Stimulated activated effector memory CD8-positive, alpha-beta T cell treated with anti-CD3 and anti-CD28 coated beads, Interleukin-12 subunit alpha, Interleukin-12 subunit beta, amount 100 ng/mL, for 72 hours (primary cell): ENCODE results near the gene CLUH.
A peak's percentile ranks its signal among the peaks of the same experiment; 100 is the strongest.

ENCODE experiments used
- ATAC-seq: fragments of 150-1000 bp; cut with Tn5 transposase; 2 replicates; pipeline ENCODE4 v1.10.0; 2021
- DNase-seq, 2 donors: peaks; one replicate each; pipeline ENCODE4 v3.0.0; 2021 to 2022; ENCODE audit warnings: low spot score in 2 of 2
- H3K27ac Mint-ChIP-seq: one replicate; pipeline ENCODE4 v1.8.0; 2022; ENCODE audit warnings: mild to moderate bottlenecking, mixed read lengths
- H3K36me3 Mint-ChIP-seq: one replicate; pipeline ENCODE4 v1.8.0; 2022; ENCODE audit warnings: mild to moderate bottlenecking, mixed read lengths
- H3K4me1 Mint-ChIP-seq: one replicate; pipeline ENCODE4 v1.8.0; 2022; ENCODE audit warnings: mixed read lengths
- H3K4me3 Mint-ChIP-seq: one replicate; pipeline ENCODE4 v1.8.0; 2022; ENCODE audit warnings: mild to moderate bottlenecking, mixed read lengths
- H3K9me3 Mint-ChIP-seq: one replicate; pipeline ENCODE4 v1.8.0; 2022; ENCODE audit warnings: mixed read lengths

The CLUH gene, protein sequence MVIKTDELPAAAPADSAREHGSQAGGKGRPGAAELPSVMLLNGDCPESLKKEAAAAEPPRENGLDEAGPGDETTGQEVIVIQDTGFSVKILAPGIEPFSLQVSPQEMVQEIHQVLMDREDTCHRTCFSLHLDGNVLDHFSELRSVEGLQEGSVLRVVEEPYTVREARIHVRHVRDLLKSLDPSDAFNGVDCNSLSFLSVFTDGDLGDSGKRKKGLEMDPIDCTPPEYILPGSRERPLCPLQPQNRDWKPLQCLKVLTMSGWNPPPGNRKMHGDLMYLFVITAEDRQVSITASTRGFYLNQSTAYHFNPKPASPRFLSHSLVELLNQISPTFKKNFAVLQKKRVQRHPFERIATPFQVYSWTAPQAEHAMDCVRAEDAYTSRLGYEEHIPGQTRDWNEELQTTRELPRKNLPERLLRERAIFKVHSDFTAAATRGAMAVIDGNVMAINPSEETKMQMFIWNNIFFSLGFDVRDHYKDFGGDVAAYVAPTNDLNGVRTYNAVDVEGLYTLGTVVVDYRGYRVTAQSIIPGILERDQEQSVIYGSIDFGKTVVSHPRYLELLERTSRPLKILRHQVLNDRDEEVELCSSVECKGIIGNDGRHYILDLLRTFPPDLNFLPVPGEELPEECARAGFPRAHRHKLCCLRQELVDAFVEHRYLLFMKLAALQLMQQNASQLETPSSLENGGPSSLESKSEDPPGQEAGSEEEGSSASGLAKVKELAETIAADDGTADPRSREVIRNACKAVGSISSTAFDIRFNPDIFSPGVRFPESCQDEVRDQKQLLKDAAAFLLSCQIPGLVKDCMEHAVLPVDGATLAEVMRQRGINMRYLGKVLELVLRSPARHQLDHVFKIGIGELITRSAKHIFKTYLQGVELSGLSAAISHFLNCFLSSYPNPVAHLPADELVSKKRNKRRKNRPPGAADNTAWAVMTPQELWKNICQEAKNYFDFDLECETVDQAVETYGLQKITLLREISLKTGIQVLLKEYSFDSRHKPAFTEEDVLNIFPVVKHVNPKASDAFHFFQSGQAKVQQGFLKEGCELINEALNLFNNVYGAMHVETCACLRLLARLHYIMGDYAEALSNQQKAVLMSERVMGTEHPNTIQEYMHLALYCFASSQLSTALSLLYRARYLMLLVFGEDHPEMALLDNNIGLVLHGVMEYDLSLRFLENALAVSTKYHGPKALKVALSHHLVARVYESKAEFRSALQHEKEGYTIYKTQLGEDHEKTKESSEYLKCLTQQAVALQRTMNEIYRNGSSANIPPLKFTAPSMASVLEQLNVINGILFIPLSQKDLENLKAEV (N-terminal part only)

DNA sequence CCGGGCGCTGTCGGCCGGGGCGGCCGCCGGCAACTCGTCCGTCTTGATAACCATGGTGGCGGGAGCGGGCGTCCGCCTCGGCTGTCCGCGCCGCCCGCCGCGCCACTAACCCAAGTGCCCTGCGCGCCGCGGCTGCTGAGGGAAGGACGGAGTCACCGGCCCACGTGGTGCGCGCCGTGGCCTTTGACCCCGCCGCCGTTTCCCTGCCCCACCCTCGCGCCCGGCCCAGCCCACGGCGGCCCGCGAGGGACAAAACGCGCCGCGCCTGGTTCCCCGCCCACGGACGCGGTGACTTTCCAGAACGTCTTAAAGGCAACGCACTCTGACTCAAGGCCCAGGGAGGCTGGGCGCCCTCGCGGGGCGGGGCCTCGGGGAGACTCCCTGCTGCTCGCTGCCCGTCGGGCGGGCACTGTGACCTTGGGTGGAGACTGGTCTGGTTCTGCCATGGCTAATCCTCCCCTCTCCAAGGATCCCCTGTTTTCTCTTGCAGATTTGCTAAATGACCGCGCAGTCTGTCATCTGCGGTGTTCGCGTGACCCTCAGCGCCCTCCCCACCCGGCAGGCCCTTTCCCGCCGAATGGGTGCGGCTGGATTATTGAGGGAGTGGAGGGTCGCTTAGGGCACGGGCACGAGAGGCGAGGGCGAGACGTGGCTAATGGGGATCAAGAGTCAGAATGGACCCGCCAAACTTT, at the start of gene CLUH:
CLUH (minus strand) TSS at position 157 of the 692 bp plus-strand sequence; CDS start at position 54, 103 bp downstream.
- Mint-ChIP-seq H3K36me3 (peaks cover 22% of the 10 kb centered on the region), H3K4me1 (peaks cover 41% of the 10 kb centered on the region), H3K9me3 (no peaks in the 10 kb centered on the region), H3K27ac (peak within 1 kb of the TSS; percentile 93), H3K4me3 (peak within 1 kb of the TSS; percentile 86)
- ATAC-seq: peak; percentile 92
- DNase-seq: peak; percentile 95 to 98

DNA sequence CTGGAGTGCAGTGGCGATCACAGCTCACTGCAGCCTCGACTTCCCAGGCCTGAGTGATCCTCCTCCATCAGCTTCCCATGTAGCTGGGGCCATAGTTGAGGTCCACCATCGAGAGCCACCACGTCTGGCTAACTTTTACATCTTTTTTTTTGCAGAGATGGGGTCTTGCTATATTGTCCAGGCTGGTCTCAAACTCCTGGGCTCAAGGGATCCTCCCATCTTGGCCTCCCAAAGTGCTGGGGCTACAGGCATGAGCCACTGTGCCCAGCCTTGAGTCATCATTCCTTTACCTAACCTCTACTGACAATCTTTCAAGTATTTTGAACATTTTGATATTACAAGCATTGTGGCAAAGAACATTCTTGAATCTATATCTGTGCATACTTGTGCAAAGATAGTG, 47.3 kb upstream of the CLUH start:
- H3K4me1 Mint-ChIP-seq: no peaks in the 10 kb centered on the region
- no peaks in the 10 kb centered on the region for H3K36me3 Mint-ChIP-seq
- DNase-seq: no peak
- H3K27ac Mint-ChIP-seq: no peak overlapping the region
- H3K9me3 Mint-ChIP-seq: no peaks in the 10 kb centered on the region
- no peak overlapping the region for H3K4me3 Mint-ChIP-seq
- no peak for ATAC-seq

DNA sequence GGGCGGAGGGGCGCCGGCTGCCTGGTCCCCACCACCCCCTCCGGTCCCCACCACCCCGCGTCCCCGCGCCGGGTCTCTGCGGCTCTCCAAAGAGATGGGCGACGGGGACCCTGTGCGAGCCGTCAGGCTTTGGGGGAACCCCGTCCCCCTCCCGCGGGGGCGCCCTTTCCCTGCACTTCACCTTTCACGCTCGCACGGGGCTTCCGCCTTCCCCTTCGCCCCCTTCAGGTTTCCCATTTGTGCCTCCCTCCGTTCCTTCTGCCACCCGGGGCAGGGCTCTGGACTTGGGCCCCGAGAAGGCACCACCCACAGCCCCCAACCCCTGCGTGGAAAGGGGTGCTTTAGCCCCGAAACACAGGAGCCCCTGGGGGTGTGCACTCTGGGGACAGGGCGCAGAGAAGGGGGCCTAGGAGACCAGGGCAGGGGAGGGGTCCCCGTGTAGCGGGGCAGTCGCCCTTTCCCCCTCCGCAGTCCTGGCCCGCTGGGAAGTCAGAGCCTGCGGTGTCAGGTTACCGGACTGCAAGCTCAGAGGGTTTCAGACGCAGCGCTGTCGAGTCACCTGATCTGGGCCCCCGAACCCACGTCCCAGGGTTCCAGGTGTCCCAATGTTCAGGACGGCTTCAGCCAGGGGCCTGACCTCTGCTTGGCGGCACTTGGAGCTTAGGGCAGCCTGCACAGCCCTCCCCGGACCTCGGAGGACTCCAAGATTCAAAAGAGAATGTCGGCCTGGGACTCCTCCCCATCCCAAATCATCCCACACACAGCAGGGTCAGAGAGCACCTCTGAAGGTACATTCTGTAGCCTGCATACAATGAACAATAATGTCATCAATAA, 44.5 kb upstream of the CLUH start:
- ATAC-seq (peak; percentile 16), DNase-seq (no peak)
- no peak overlapping the region for H3K27ac Mint-ChIP-seq
- H3K4me3 Mint-ChIP-seq: peak overlapping the region; percentile 43
- H3K36me3 Mint-ChIP-seq: no peaks in the 10 kb centered on the region
- H3K4me1 Mint-ChIP-seq: no peaks in the 10 kb centered on the region
- H3K9me3 Mint-ChIP-seq: no peaks in the 10 kb centered on the region

DNA sequence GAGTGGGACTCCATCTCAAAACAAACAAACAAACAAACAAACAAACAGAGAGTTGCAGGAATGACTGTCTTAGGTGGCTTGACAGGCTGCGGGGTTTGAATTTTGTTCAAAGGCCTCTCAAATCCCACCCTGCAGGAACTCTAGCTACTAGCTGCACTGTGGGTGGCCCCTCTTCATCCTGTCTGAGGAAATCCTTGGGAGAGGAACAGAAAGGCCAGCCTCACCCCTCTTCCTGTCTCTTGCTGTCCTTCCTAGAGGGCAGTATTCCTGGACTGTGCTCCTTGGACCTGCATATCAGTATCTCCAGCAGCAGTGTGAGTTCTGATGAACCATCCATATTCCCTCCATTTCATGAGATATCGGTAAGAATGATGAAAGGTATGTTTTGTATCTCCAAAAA, 39.9 kb upstream of the CLUH start:
- H3K9me3 Mint-ChIP-seq: no peaks in the 10 kb centered on the region
- H3K36me3 Mint-ChIP-seq: no peaks in the 10 kb centered on the region
- no peak overlapping the region for H3K27ac Mint-ChIP-seq

DNA sequence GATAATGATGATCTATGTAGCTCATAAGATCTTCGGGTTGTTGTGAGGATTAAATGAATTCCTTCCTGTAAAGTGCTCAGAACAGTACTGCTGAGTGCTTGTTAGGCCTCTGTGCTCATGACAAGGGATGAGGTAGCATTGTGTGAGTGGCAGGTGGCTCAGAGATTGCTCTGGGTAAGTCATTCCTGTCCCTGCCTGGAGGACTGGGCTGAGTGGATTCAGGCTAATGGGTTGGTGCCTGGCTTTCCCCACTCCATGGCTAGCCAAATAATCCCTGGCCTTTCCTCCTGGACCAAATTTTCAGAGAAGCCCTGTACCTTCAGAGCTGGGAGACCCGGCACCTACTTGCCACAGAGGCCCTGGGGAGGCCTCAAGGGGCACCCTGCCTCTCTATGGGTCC, 39.2 kb upstream of the CLUH start:
- no peaks in the 10 kb centered on the region for H3K4me1 Mint-ChIP-seq
- no peaks in the 10 kb centered on the region for H3K9me3 Mint-ChIP-seq
- ATAC-seq: no peak
- H3K27ac Mint-ChIP-seq: no peak overlapping the region
- no peaks in the 10 kb centered on the region for H3K36me3 Mint-ChIP-seq
- H3K4me3 Mint-ChIP-seq: no peak overlapping the region
- no peak for DNase-seq

More for the DNA sequence above, 39.9 kb upstream of the CLUH start:
- no peak for ATAC-seq
- no peak for DNase-seq
- no peaks in the 10 kb centered on the region for H3K4me1 Mint-ChIP-seq
- no peak overlapping the region for H3K4me3 Mint-ChIP-seq

DNA sequence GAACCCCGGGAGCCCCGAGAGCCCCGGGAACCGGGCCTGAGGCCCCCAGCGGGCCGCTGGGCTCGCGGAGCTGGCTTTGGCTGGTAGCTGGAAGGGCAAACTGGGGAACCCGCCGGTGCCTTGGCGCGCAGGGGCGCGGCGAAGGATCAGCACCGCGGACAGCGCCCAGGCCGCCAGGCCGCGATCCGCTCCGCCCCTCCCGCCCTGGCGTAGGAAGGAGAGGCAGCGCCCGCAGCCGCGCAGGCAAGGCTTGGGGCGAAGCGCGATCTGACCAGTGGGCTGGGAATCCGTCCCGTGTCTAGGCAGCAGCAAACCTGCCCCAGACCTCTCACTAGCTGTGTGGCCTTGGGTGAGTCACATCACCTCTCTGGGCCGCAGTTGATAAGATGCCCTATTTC, 38.2 kb upstream of the CLUH start:
- Mint-ChIP-seq H3K27ac (no peak overlapping the region), H3K36me3 (no peaks in the 10 kb centered on the region), H3K4me1 (no peaks in the 10 kb centered on the region), H3K9me3 (no peaks in the 10 kb centered on the region), H3K4me3 (no peak overlapping the region)
- ATAC-seq: peak; percentile 94
- peak; percentile 79 to 87 for DNase-seq

DNA sequence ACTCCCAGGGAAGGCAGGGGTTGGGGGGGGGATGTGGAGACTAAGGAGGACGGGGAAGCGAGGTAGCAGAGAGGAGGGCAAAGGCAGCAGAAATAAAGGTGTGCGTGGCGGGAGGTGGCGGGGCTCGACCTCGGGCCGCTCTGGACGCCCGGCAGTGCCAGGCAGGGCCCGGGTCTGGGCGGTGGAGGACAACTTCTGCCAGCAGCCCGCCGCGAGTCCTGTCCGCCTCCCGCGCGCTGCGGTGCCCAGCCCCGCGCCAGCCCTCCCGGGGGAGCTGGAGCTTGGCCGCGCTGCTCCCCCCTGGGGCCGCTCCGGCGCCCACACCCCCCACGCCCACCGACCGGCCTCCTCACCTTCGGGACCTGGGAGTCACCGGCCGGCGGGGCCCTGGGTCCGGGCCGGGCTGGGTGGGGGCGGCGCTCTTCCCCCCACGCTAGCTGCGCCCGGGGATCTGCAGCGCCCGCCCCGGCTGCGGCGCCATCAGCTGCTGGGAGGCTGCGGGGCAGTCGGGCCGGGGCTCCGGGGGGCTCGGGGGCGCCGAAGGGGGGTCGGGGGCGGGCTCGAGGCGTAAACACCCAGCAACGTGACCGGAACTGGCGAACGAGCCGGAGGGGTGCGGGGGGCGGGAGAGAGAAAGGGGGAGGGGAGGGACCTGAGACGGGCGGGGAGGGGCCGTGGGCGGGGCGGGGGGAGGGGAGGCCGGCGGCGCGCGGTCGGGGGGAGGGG, 37.7 kb upstream of the CLUH start, which contains the start of gene CCDC92B:
CCDC92B (minus strand) TSS at position 595 of the 726 bp plus-strand sequence. CDS start 14,507 bp downstream, outside the sequence.
- no peak within 1 kb of the TSS for H3K27ac Mint-ChIP-seq
- no peak for ATAC-seq
- no peaks in the 10 kb centered on the region for H3K36me3 Mint-ChIP-seq
- no peak for DNase-seq
- peak within 1 kb of the TSS; percentile 14 for H3K4me3 Mint-ChIP-seq
- H3K9me3 Mint-ChIP-seq: no peaks in the 10 kb centered on the region
- H3K4me1 Mint-ChIP-seq: no peaks in the 10 kb centered on the region

DNA sequence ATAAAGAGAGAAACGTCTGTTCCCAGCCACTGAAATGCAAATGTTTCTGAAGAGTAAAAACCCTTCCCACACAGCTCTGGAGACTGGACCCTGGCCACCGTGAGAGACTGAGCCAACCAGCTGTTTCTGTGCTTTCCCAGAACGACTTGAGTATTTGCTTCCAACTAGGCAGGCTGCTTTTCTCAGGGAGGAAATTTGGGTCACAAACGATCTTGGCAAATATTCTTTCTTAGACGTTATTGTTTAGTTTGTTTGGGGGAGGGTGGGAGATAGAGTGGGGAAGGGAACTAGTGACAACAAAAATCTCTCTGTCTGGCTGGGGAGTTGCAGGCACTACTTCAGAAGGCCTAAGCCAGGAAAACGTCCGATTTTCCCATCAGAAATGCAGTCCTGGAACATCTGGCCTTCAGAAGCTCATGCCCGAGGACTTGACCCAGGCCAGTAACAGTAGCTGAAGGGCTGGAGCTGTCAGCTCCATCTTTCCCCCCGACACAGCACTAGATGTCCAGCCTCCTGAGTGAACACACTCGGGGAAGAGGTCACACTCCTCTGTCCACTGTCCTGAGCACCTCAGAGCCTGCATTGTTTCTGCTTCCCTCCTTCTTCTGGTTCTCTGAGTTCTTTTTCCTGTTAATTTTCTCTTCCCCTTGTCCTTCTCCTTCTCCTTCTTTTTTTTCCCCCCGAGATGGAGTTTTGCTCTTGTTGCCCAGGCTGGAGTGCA, 33.9 kb upstream of the CLUH start:
- DNase-seq (no peak), ATAC-seq (no peak)
- H3K4me1 Mint-ChIP-seq: no peaks in the 10 kb centered on the region
- no peak overlapping the region for H3K4me3 Mint-ChIP-seq
- no peaks in the 10 kb centered on the region for H3K9me3 Mint-ChIP-seq
- no peaks in the 10 kb centered on the region for H3K36me3 Mint-ChIP-seq
- H3K27ac Mint-ChIP-seq: no peak overlapping the region

DNA sequence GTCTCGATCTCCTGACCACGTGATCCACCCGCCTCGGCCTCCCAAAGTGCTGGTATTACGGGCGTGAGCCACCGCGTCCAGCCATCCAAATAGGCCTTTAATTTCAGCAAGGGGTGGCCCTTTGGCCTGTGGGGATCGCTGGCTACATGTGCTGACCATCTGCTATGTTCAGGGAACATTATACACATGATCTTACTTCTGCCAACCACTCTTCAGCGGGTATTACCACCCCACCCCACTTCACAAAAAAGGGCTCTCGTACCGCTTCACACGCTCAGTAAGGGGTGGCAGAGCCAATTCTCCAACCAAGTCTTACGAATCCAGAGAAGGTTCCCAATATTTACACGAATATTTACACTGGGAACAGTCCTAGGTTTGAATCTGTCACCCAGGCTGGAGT, 26.1 kb upstream of the CLUH start:
- DNase-seq (no peak), ATAC-seq (no peak)
- H3K36me3 Mint-ChIP-seq: no peaks in the 10 kb centered on the region
- no peak overlapping the region for H3K4me3 Mint-ChIP-seq
- H3K27ac Mint-ChIP-seq: no peak overlapping the region
- no peaks in the 10 kb centered on the region for H3K9me3 Mint-ChIP-seq
- no peaks in the 10 kb centered on the region for H3K4me1 Mint-ChIP-seq

DNA sequence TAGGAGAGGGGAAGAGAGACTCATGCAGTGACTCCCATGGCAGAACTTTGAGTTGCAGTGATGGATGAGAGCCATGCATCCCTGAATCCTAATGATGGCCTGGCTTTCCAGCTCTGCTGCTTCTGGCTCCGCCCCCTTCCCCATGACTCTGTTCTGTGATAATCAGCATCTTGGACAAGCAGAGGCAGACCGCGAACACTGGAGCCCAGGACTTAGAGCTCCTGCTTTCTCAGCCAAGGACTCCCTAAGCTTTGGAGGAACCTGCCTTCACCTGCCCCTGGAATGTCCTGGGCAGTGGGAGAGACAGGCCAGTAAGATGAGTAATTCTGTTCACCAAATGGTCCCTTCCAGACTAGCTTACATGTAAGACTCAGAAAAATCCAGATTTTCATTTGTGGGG, 25.4 kb upstream of the CLUH start:
- no peak overlapping the region for H3K27ac Mint-ChIP-seq
- H3K4me3 Mint-ChIP-seq: no peak overlapping the region
- no peaks in the 10 kb centered on the region for H3K9me3 Mint-ChIP-seq
- ATAC-seq (no peak), DNase-seq (no peak)
- H3K36me3 Mint-ChIP-seq: no peaks in the 10 kb centered on the region
- no peaks in the 10 kb centered on the region for H3K4me1 Mint-ChIP-seq

DNA sequence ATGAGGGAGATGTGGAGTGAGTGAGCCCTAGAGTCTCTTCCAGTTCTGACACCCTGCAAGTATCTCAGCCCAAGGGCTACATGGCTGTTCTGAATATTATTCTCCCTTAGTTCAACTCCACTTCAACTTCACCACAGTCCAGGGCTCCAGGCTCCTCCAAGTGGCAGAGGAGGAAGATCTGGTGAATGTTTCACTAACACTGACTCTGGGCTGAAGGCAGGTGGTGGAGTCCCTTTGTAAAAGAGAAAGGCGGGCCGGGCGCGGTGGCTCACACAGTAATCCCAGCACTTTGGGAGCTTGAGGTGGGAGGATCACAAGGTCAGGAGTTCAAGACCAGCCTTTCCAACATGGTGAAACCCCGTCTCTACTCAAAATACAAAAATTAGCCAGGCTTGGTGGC, 24.3 kb upstream of the CLUH start:
- Mint-ChIP-seq H3K36me3 (no peaks in the 10 kb centered on the region), H3K4me3 (no peak overlapping the region), H3K9me3 (no peaks in the 10 kb centered on the region), H3K27ac (no peak overlapping the region), H3K4me1 (no peaks in the 10 kb centered on the region)
- ATAC-seq (no peak), DNase-seq (no peak)

DNA sequence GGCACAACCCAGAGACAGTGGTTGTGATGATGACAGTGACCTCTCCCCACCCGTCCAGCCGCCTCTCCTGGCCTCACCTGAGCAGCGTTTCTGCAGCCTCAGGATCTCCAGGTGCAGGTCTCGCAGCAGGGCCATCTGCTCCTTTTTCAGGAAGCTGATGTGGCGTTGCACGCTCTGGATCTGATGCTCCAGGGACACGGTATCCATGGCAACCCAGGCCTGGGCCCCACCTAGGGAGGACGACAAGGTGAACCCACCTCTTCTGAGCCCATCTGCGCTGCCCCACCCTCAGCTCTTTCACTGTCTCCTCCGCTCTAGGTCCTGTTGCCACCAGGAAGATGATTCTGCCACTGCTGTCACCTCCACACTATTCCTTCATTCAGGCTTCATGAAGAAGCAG, 23.4 kb upstream of the CLUH start:
- no peaks in the 10 kb centered on the region for H3K4me1 Mint-ChIP-seq
- H3K9me3 Mint-ChIP-seq: no peaks in the 10 kb centered on the region
- no peak for ATAC-seq

DNA sequence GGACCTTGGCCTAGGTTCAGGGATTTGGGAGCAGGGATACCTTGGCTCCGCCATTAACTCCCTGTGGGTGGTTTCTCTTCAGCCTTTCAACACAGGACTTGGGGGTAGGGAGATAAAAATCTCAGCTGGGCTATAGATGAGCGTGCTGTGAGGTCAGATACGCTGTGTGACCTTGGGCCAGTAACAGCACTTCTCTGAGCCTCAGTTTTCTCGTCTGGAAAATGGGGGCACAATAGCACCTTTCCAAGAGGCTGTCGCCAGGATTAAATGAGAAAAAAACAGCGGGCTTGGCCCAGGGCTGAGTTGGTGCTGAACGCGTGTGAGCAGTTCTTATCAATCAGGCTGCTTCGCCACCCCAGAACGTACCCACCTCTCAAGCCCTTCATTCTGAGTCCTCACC, 20.2 kb upstream of the CLUH start:
- no peak for DNase-seq
- no peaks in the 10 kb centered on the region for H3K4me1 Mint-ChIP-seq
- no peak for ATAC-seq
- no peaks in the 10 kb centered on the region for H3K36me3 Mint-ChIP-seq
- no peaks in the 10 kb centered on the region for H3K9me3 Mint-ChIP-seq
- H3K4me3 Mint-ChIP-seq: no peak overlapping the region
- H3K27ac Mint-ChIP-seq: no peak overlapping the region

More for the DNA sequence above, 23.4 kb upstream of the CLUH start:
- H3K36me3 Mint-ChIP-seq: no peaks in the 10 kb centered on the region
- H3K4me3 Mint-ChIP-seq: no peak overlapping the region
- no peak for DNase-seq
- H3K27ac Mint-ChIP-seq: no peak overlapping the region
